ENCODE data around the gene CDK14.

DNA sequence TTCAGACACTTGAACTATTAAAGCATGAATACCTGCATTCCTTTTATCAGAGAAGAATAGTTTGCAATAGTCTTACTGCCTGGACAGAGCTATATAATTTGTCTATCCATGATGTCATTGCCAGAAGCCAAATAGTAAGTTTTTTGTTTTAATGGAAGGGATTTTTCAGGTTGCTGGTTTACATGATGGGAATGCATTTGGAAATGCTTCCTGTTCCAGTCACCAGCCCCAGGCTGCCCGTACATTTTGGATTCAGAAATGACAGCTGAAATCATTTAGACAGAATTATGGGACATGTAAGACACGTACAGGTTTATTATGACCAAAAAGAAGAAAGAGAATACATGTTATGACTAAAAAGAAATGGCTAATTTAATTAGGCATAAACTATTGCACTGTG, 293.1 kb downstream of the CDK14 start:
- TF ChIP-seq EZH2 (IDR thresholded peaks at IDR 0.05; ENCODE audit: borderline replicate concordance, low read depth, low read length, severe bottlenecking): no peak
- TF ChIP-seq, protein P1, sequence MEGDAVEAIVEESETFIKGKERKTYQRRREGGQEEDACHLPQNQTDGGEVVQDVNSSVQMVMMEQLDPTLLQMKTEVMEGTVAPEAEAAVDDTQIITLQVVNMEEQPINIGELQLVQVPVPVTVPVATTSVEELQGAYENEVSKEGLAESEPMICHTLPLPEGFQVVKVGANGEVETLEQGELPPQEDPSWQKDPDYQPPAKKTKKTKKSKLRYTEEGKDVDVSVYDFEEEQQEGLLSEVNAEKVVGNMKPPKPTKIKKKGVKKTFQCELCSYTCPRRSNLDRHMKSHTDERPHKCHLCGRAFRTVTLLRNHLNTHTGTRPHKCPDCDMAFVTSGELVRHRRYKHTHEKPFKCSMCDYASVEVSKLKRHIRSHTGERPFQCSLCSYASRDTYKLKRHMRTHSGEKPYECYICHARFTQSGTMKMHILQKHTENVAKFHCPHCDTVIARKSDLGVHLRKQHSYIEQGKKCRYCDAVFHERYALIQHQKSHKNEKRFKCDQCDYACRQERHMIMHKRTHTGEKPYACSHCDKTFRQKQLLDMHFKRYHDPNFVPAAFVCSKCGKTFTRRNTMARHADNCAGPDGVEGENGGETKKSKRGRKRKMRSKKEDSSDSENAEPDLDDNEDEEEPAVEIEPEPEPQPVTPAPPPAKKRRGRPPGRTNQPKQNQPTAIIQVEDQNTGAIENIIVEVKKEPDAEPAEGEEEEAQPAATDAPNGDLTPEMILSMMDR (IDR thresholded peaks at IDR 0.05; ENCODE audit: extremely low read depth in 1 of 2, insufficient read depth in 1 of 2, low read depth in 1 of 2, low read length in 2 of 2): no peak
- no peak for TF ChIP-seq POLR2AphosphoS5 (IDR thresholded peaks at IDR 0.05; ENCODE audit: insufficient read depth, low read depth, low read length)
- no peak for TF ChIP-seq MYC (IDR thresholded peaks at IDR 0.05; ENCODE audit: low read depth, low read length)
- TF ChIP-seq POLR2A (IDR thresholded peaks at IDR 0.05; ENCODE audit: low read depth, low read length): no peak
- TF ChIP-seq, protein P2, sequence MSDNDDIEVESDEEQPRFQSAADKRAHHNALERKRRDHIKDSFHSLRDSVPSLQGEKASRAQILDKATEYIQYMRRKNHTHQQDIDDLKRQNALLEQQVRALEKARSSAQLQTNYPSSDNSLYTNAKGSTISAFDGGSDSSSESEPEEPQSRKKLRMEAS (IDR thresholded peaks at IDR 0.05; ENCODE audit: insufficient read depth, insufficient read length): no peak
- no peak for TF ChIP-seq FOS (IDR thresholded peaks at IDR 0.05; ENCODE audit: borderline replicate concordance, insufficient read depth, low read length)
- TF ChIP-seq JUN (IDR thresholded peaks at IDR 0.05; ENCODE audit: borderline replicate concordance, insufficient read depth, insufficient read length, low read depth): no peak
- TF ChIP-seq GATA2 (IDR thresholded peaks at IDR 0.05; ENCODE audit: insufficient read depth, insufficient read length, low read depth, low read length): no peak
